ENCODE results near the gene WBP2NL. TPM values are rescaled to one million over a fixed set of nuclear protein-coding genes. Genes with fewer than 3 reads are reported as not detected.

WBP2NL gene
- total RNA-seq, 1 donor from 2014 or later: 0.26 TPM

GRCh38 chr22:41982865-41983264 is 15.7 kb upstream of the WBP2NL start:
- Histone ChIP-seq H3K36me3 (ENCODE audit: control insufficient read depth, insufficient read depth, low read length) (no peaks in the 10 kb centered on the region), H3K27me3 (ENCODE audit: control insufficient read depth, insufficient read depth, low read length) (peaks cover 6% of the 10 kb centered on the region), H3K4me3 (ENCODE audit: low read depth, low read length) (no peak overlapping the region)
- DNase-seq (ENCODE audit: low read depth) (no peak), FAIRE-seq (no peak)
- TF ChIP-seq CTCF (IDR thresholded peaks at IDR 0.05; ENCODE audit: insufficient read depth, low read length, severe bottlenecking): no peak

GRCh38 chr22:41983513-41984405 is 14.8 kb upstream of the WBP2NL start:
- no peaks in the 10 kb centered on the region for H3K36me3 ChIP-seq (ENCODE audit: control insufficient read depth, insufficient read depth, low read length)
- TF ChIP-seq CTCF (IDR thresholded peaks at IDR 0.05; ENCODE audit: insufficient read depth, low read length, severe bottlenecking): no peak

GRCh38 chr22:41987276-41987675 is 11.3 kb upstream of the WBP2NL start:
- FAIRE-seq (no peak), DNase-seq (ENCODE audit: low read depth) (no peak)
- H3K27me3 ChIP-seq (ENCODE audit: control insufficient read depth, insufficient read depth, low read length): no peaks in the 10 kb centered on the region
- no peak overlapping the region for H3K4me3 ChIP-seq (ENCODE audit: low read depth, low read length)
- H3K36me3 ChIP-seq (ENCODE audit: control insufficient read depth, insufficient read depth, low read length): no peaks in the 10 kb centered on the region
- no peak for TF ChIP-seq CTCF (IDR thresholded peaks at IDR 0.05; ENCODE audit: insufficient read depth, low read length, severe bottlenecking)

More at GRCh38 chr22:41983513-41984405, 14.8 kb upstream of the WBP2NL start:
- peak; percentile 87 for FAIRE-seq
- peaks cover 2% of the 10 kb centered on the region for H3K27me3 ChIP-seq (ENCODE audit: control insufficient read depth, insufficient read depth, low read length)
- no peak overlapping the region for H3K4me3 ChIP-seq (ENCODE audit: low read depth, low read length)
- peak; percentile 12 for DNase-seq (ENCODE audit: low read depth)

- no peak for TF ChIP-seq CTCF (IDR thresholded peaks at IDR 0.05; ENCODE audit: insufficient read depth, low read length, severe bottlenecking)
- no peaks in the 10 kb centered on the region for H3K27me3 ChIP-seq (ENCODE audit: control insufficient read depth, insufficient read depth, low read length)
- no peaks in the 10 kb centered on the region for H3K36me3 ChIP-seq (ENCODE audit: control insufficient read depth, insufficient read depth, low read length)
- DNase-seq (ENCODE audit: low read depth) (no peak), FAIRE-seq (no peak)
- H3K4me3 ChIP-seq (ENCODE audit: low read depth, low read length): no peak overlapping the region
Observed at GRCh38 chr22:41989246-41989645, 9.3 kb upstream of the WBP2NL start.

- Histone ChIP-seq H3K27me3 (ENCODE audit: control insufficient read depth, insufficient read depth, low read length) (no peaks in the 10 kb centered on the region), H3K36me3 (ENCODE audit: control insufficient read depth, insufficient read depth, low read length) (no peaks in the 10 kb centered on the region), H3K4me3 (ENCODE audit: low read depth, low read length) (no peak overlapping the region)
- no peak for FAIRE-seq
- DNase-seq (ENCODE audit: low read depth): no peak
- TF ChIP-seq CTCF (IDR thresholded peaks at IDR 0.05; ENCODE audit: insufficient read depth, low read length, severe bottlenecking): no peak
Observed at GRCh38 chr22:41991111-41991510, 7.5 kb upstream of the WBP2NL start.

All from bronchial epithelial cell (primary cell).